K562 (cell line): ENCODE data around the gene HIVEP2. TPM values are rescaled to one million over a fixed set of nuclear protein-coding genes. Genes with fewer than 3 reads are reported as not detected.

Source experiments
- ATAC-seq: fragments of 200-7000 bp; cut with Tn5 transposase; 3 replicates; pipeline ENCODE4 v1.9.1; 2020; ENCODE audit warnings: moderate library complexity
- BruUV-seq: library from RNA; stranded (reverse); fragments of 400-500 nt; replicated peaks from 2 replicates; lab custom pipeline; 2021; lab: Mats Ljungman, UMichigan
- CTCF ChIA-PET: fragments of 300-600 bp; formaldehyde crosslinking; extraction: SDS; loops from one replicate; lab custom pipeline; 2021; ENCODE audit warnings: low intra/inter-chr PET ratio; lab: Yijun Ruan, JAX
- POLR2A ChIA-PET: fragments of 300-600, 350-650 bp; sonication (Branson Sonifier 250); formaldehyde crosslinking; extraction: SDS; loops from one replicate; lab custom pipeline; 2021; ENCODE audit warnings: antibody characterized with exemption, inconsistent platforms; lab: Yijun Ruan, JAX
- DNase-seq, 4 experiments: peaks; one replicate each; pipeline versions ENCODE4 v3.0.0 to v3.0.0-alpha.2; 2011 to 2018; ENCODE audit warnings: low spot score in 3 of 4, mixed read lengths in 3 of 4; ENCODE audit errors: extremely low read depth in 1 of 4
- FAIRE-seq: peaks from 2 replicates; lab custom pipeline; 2011; peaks lifted over from hg19 to GRCh38; lab: Jason Lieb, UNC
- H2AFZ ChIP-seq: 2 replicates; pipeline ENCODE4 v1.6.0; 2011; ENCODE audit warnings: low read depth, low read length, control low read depth, inconsistent platforms
- H3K27ac ChIP-seq: fragments of 200-600 bp; 3 replicates; pipeline ENCODE4 v1.8.0; 2011; ENCODE audit warnings: low read depth, mild to moderate bottlenecking, control low read depth, inconsistent platforms, low read length, moderate library complexity, mixed read lengths; ENCODE audit errors: extremely low read depth
- H3K27me3 ChIP-seq, 2 experiments: fragments of 300-600 bp in 1 of 2; 2 replicates in 1 of 2; 3 replicates in 1 of 2; pipeline versions ENCODE4 v1.6.0 to v1.8.0; 2011; ENCODE audit warnings: inconsistent platforms in 2 of 2, low read length in 2 of 2, mild to moderate bottlenecking in 1 of 2, mixed read lengths in 1 of 2, moderate library complexity in 1 of 2; ENCODE audit not compliant: control insufficient read depth in 2 of 2, insufficient read depth in 2 of 2
- H3K36me3 ChIP-seq: fragments of 300-600 bp; 3 replicates; pipeline ENCODE4 v1.8.0; 2011; ENCODE audit warnings: mild to moderate bottlenecking, low read length, inconsistent platforms; ENCODE audit not compliant: control insufficient read depth, insufficient read depth
- H3K4me1 ChIP-seq, 2 experiments: fragments of 200-600 bp in 1 of 2; replicated peaks in 1 of 2; 2 replicates in 1 of 2; 3 replicates in 1 of 2; pipeline versions ENCODE4 v1.5.1 to v1.8.0; 2011; ENCODE audit warnings: inconsistent platforms in 2 of 2, low read length in 2 of 2, mild to moderate bottlenecking in 1 of 2, mixed read lengths in 1 of 2, moderate library complexity in 1 of 2; ENCODE audit not compliant: control insufficient read depth in 2 of 2, insufficient read depth in 2 of 2
- H3K4me2 ChIP-seq: 2 replicates; pipeline ENCODE4 v1.6.1; 2011; ENCODE audit warnings: low read length, control low read depth, inconsistent platforms, mixed read lengths; ENCODE audit not compliant: insufficient read depth
- H3K4me3 ChIP-seq: fragments of 200-600 bp; sonication (generic), shearing (Covaris generic); 2 replicates; pipeline ENCODE4 v1.5.1; 2016; ENCODE audit warnings: control low read depth, inconsistent platforms
- H3K79me2 ChIP-seq: fragments of 200-600 bp; 3 replicates; pipeline ENCODE4 v1.8.0; 2011; ENCODE audit warnings: low read length, inconsistent platforms; ENCODE audit not compliant: control insufficient read depth, insufficient read depth
- H3K9ac ChIP-seq, 2 experiments: 2 replicates each; pipeline versions ENCODE4 v1.6.0 to v1.6.1; 2011; ENCODE audit warnings: low read depth in 2 of 2, low read length in 2 of 2, control low read depth in 1 of 2, inconsistent platforms in 1 of 2, mild to moderate bottlenecking in 1 of 2, mixed read lengths in 1 of 2; ENCODE audit not compliant: insufficient read depth in 1 of 2
- H3K9me1 ChIP-seq: one replicate; pipeline ENCODE4 v1.6.0; 2011; ENCODE audit warnings: inconsistent platforms, mild to moderate bottlenecking, low read length, moderate library complexity; ENCODE audit not compliant: control insufficient read depth, insufficient read depth
- H3K9me3 ChIP-seq: replicated peaks from 2 replicates; pipeline ENCODE4 v1.5.1; 2011; ENCODE audit warnings: low read depth, low read length, inconsistent platforms; ENCODE audit not compliant: control insufficient read depth, insufficient read depth
- H4K20me1 ChIP-seq: replicated peaks from 2 replicates; pipeline ENCODE4 v1.6.1; 2011; ENCODE audit warnings: low read length, inconsistent platforms, mixed read lengths; ENCODE audit not compliant: control insufficient read depth, insufficient read depth
- MEIS2 ChIP-seq: fragments of 450-650 bp; IDR thresholded peaks from 2 replicates; pipeline ENCODE4 v1.6.1; 2014; ENCODE audit warnings: mild to moderate bottlenecking; ENCODE audit not compliant: partially characterized antibody
- RBM39 ChIP-seq: fragments of 200-400 bp; formaldehyde crosslinking; optimal IDR thresholded peaks from 2 replicates; pipeline ENCODE3; 2018; ENCODE audit warnings: low read depth, low read length
- in situ Hi-C: fragments of 300-500 bp; cut with MboI; formaldehyde crosslinking; loops from 4 replicates; pipeline ENCODE4 v1.15.0; 2018; ENCODE audit warnings: inconsistent platforms, mixed read lengths
- intact Hi-C: fragments of 100-400 bp; cut with micrococcal nuclease; formaldehyde crosslinking; loops from 2 replicates; pipeline ENCODE4 v1.14.2; 2022
- polyA plus RNA-seq, 8 experiments: library from polyadenylated mRNA; depleted of rRNA in 4 of 8; stranded (reverse) in 5 of 8; unstranded in 3 of 8; fragments of >200 nt; fragmentation: Nextera tagmentation in 2 of 8; fragmentation: Illumina TruSeq in 1 of 8; extraction: Ambion mirVana in 2 of 8; extraction: Trizol in 1 of 8; gene quantifications; 2 replicates each; pipeline versions ENCODE4 v1.2.1 to v1.2.3, GENCODE V29; 2011 to 2014; ENCODE audit warnings: inconsistent platforms in 1 of 8, missing spikeins in 1 of 8
- total RNA-seq, 7 experiments: library from RNA; depleted of rRNA in 6 of 7; stranded (reverse); fragments of >200 nt in 6 of 7; fragmentation: Illumina TruSeq in 2 of 7; extraction: Trizol in 2 of 7; gene quantifications; 2 replicates each; pipeline versions ENCODE4 v1.2.1 to v1.2.3, GENCODE V29; 2011 to 2021; ENCODE audit warnings: low replicate concordance in 1 of 7
- TF ChIP-seq, protein P1 (sequence below), 2 experiments: IDR thresholded peaks in 1 of 2; conservative IDR thresholded peaks in 1 of 2; 2 replicates each; pipeline ENCODE4 v1.6.1; 2016; ENCODE audit warnings: low read depth in 2 of 2, mild to moderate bottlenecking in 1 of 2, missing compliant biosample characterization in 1 of 2, missing genetic modification characterization in 1 of 2, moderate library complexity in 1 of 2

HIVEP2 gene
- total and polyA plus RNA-seq, 9 of the 15 experiments (the other 6 are each of a cell fraction or from before 2014, with no cell fraction given) = under 0.01 to 1.2 (median 0.31) TPM

GRCh38 chr6:142960098-142960497, 15.1 kb upstream of the HIVEP2 start:
- H3K4me3 ChIP-seq = no peak overlapping the region
- H3K9me1 ChIP-seq = no peaks in the 10 kb centered on the region
- no peak overlapping the region for H3K9ac ChIP-seq
- no peaks in the 10 kb centered on the region for H3K9me3 ChIP-seq
- H3K4me2 ChIP-seq = no peak overlapping the region
- H3K27me3 ChIP-seq = no peaks in the 10 kb centered on the region
- intact Hi-C loops (no loop called here), in situ Hi-C loops (no loop called here)
- no peak overlapping the region for H2AFZ ChIP-seq
- DNase-seq = no peak
- H4K20me1 ChIP-seq = no peaks in the 10 kb centered on the region
- FAIRE-seq = no peak
- no peaks in the 10 kb centered on the region for H3K79me2 ChIP-seq
- no peak overlapping the region for H3K27ac ChIP-seq
- no peaks in the 10 kb centered on the region for H3K4me1 ChIP-seq
- POLR2A ChIA-PET = interaction anchor here (0.7 kb wide), 1 partner anchor 475 kb away, joined by 3 read pairs; no protein-coding TSS in a partner anchor
- no peaks in the 10 kb centered on the region for H3K36me3 ChIP-seq
- CTCF ChIA-PET = no interaction called here
- no TSS peak for BruUV-seq
- TF ChIP-seq MEIS2 = peak; percentile 33
- TF ChIP-seq, protein P1, sequence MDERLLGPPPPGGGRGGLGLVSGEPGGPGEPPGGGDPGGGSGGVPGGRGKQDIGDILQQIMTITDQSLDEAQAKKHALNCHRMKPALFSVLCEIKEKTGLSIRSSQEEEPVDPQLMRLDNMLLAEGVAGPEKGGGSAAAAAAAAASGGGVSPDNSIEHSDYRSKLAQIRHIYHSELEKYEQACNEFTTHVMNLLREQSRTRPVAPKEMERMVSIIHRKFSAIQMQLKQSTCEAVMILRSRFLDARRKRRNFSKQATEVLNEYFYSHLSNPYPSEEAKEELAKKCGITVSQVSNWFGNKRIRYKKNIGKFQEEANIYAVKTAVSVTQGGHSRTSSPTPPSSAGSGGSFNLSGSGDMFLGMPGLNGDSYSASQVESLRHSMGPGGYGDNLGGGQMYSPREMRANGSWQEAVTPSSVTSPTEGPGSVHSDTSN (CRISPR knock-in tag; IDR thresholded peaks at IDR 0.05; ENCODE audit: low read depth) = no peak
- TF ChIP-seq, protein P1 (tag; conservative IDR thresholded peaks at IDR 0.05; ENCODE audit: low read depth) = peak; percentile 50
- no peak for TF ChIP-seq RBM39
- ATAC-seq = no peak
